GM12878 (cell line): ENCODE data around the gene SLC12A6. TPM values are rescaled to one million over a fixed set of nuclear protein-coding genes. Genes with fewer than 3 reads are reported as not detected.

Experiments
- ATAC-seq: fragments of 200-7000 bp; cut with Tn5 transposase; 3 replicates; pipeline ENCODE4 v1.9.1; 2020; ENCODE audit warnings: mild to moderate bottlenecking, moderate library complexity
- BruUV-seq: library from RNA; stranded (reverse); fragments of 400-500 nt; replicated peaks from 2 replicates; lab custom pipeline; 2021; lab: Mats Ljungman, UMichigan
- CTCF ChIA-PET: fragments of 300-600 bp; sonication (Branson Sonifier 250); formaldehyde crosslinking; extraction: SDS; loops from one replicate; lab custom pipeline; 2021; ENCODE audit warnings: inconsistent platforms; lab: Yijun Ruan, JAX
- POLR2A ChIA-PET: fragments of 350-600 bp; formaldehyde crosslinking; extraction: SDS; loops from one replicate; lab custom pipeline; 2021; ENCODE audit warnings: inconsistent platforms; lab: Charles Lee
- RAD21 ChIA-PET: fragments of 300-600 bp; sonication (Branson Sonifier 250); formaldehyde crosslinking; loops from one replicate; lab custom pipeline; 2023; ENCODE audit warnings: antibody characterized with exemption; ENCODE audit not compliant: unreplicated experiment; lab: Charles Lee
- SMC1A ChIA-PET: fragments of 300-600 bp; sonication (Branson Sonifier 250); formaldehyde crosslinking; loops from one replicate; lab custom pipeline; 2023; ENCODE audit not compliant: unreplicated experiment, uncharacterized antibody; lab: Charles Lee
- DNase-seq: peaks from one replicate; pipeline ENCODE4 v3.0.0-alpha.2; 2011; ENCODE audit warnings: low read depth, low spot score
- FAIRE-seq: peaks from 3 replicates; lab custom pipeline; 2011; peaks lifted over from hg19 to GRCh38; lab: Jason Lieb, UNC
- H2AFZ ChIP-seq: 2 replicates; pipeline ENCODE4 v1.6.0; 2011; ENCODE audit warnings: low read depth, low read length, control low read depth; ENCODE audit not compliant: control insufficient read depth
- H3K27ac ChIP-seq: 2 replicates; pipeline ENCODE4 v1.5.1; 2011; ENCODE audit warnings: control low read depth; ENCODE audit not compliant: control insufficient read depth, insufficient read depth
- H3K27me3 ChIP-seq, 2 experiments: replicated peaks in 1 of 2; 2 replicates each; pipeline versions ENCODE4 v1.6.0 to v1.6.1; 2011; ENCODE audit warnings: low read length in 1 of 2; ENCODE audit not compliant: control insufficient read depth in 2 of 2, insufficient read depth in 2 of 2
- H3K36me3 ChIP-seq, 2 experiments: 2 replicates each; pipeline ENCODE4 v1.5.1; 2011; ENCODE audit warnings: low read length in 1 of 2; ENCODE audit not compliant: control insufficient read depth in 2 of 2, insufficient read depth in 2 of 2
- H3K4me1 ChIP-seq: 2 replicates; pipeline ENCODE4 v1.6.1; 2011; ENCODE audit warnings: mild to moderate bottlenecking, low read length, moderate library complexity, mixed read lengths; ENCODE audit not compliant: control insufficient read depth, insufficient read depth
- H3K4me2 ChIP-seq: 2 replicates; pipeline ENCODE4 v1.6.0; 2011; ENCODE audit warnings: control low read depth; ENCODE audit not compliant: control insufficient read depth, insufficient read depth
- H3K4me3 ChIP-seq: fragments of 200-600 bp; sonication (generic); 2 replicates; pipeline ENCODE4 v1.5.1; 2016
- H3K79me2 ChIP-seq: 2 replicates; pipeline ENCODE4 v1.6.0; 2011; ENCODE audit warnings: low read length; ENCODE audit not compliant: control insufficient read depth, insufficient read depth
- H3K9ac ChIP-seq: 2 replicates; pipeline ENCODE4 v1.8.0; 2011; ENCODE audit warnings: low read length, control low read depth, mixed read lengths; ENCODE audit not compliant: control insufficient read depth, insufficient read depth
- H3K9me3 ChIP-seq: replicated peaks from 3 replicates; pipeline ENCODE4 v1.5.1; 2011; ENCODE audit warnings: mild to moderate bottlenecking, low read length; ENCODE audit not compliant: control insufficient read depth, insufficient read depth
- H4K20me1 ChIP-seq: 2 replicates; pipeline ENCODE4 v1.6.0; 2011; ENCODE audit not compliant: control insufficient read depth, insufficient read depth
- ATF3 ChIP-seq: IDR thresholded peaks from 2 replicates; pipeline ENCODE4 v1.6.1; 2011; ENCODE audit warnings: low read depth, mild to moderate bottlenecking, low read length, moderate library complexity, borderline replicate concordance; ENCODE audit errors: extremely low read depth
- BHLHE40 ChIP-seq, 2 experiments: fragments of 450-650 bp in 1 of 2; IDR thresholded peaks; 2 replicates each; pipeline ENCODE4 v1.6.1; 2011 to 2017; ENCODE audit warnings: low read depth in 2 of 2, borderline replicate concordance in 1 of 2, improper control_type of control experiment in 1 of 2, low read length in 1 of 2, mild to moderate bottlenecking in 1 of 2
- BRCA1 ChIP-seq: IDR thresholded peaks from 2 replicates; pipeline ENCODE4 v1.6.1; 2011; ENCODE audit warnings: low read depth, low read length, improper control_type of control experiment
- CREM ChIP-seq: IDR thresholded peaks from 2 replicates; pipeline ENCODE4 v1.6.1; 2014; ENCODE audit warnings: antibody characterized with exemption, low read depth
- EGR1 ChIP-seq, 2 experiments: IDR thresholded peaks; 1 replicate in 1 of 2; 2 replicates in 1 of 2; pipeline ENCODE4 v1.6.1; 2011 to 2012; ENCODE audit warnings: low read depth in 2 of 2, low read length in 2 of 2, borderline replicate concordance in 1 of 2, mild to moderate bottlenecking in 1 of 2, moderate library complexity in 1 of 2
- ELK1 ChIP-seq: IDR thresholded peaks from 2 replicates; pipeline ENCODE4 v1.6.1; 2012; ENCODE audit warnings: low read depth, low read length, improper control_type of control experiment
- FOS ChIP-seq: IDR thresholded peaks from 3 replicates; pipeline ENCODE4 v1.6.1; 2011; ENCODE audit warnings: borderline replicate concordance; ENCODE audit not compliant: insufficient read length; ENCODE audit errors: extremely low read depth
- IRF4 ChIP-seq: IDR thresholded peaks from 2 replicates; pipeline ENCODE4 v1.6.1; 2011; ENCODE audit warnings: low read depth, low read length
- KAT2A ChIP-seq: conservative IDR thresholded peaks from 2 replicates; pipeline ENCODE4 v1.6.1; 2011; ENCODE audit warnings: low read depth, low read length; ENCODE audit not compliant: control insufficient read depth
- MEF2B ChIP-seq: fragments of 450-650 bp; IDR thresholded peaks from 2 replicates; pipeline ENCODE4 v1.6.1; 2018; ENCODE audit warnings: mild to moderate bottlenecking, moderate library complexity; ENCODE audit not compliant: partially characterized antibody, poor library complexity, severe bottlenecking
- MTA3 ChIP-seq: IDR thresholded peaks from 2 replicates; pipeline ENCODE4 v1.6.1; 2012; ENCODE audit warnings: low read length, inconsistent platforms, borderline replicate concordance
- NFYB ChIP-seq: IDR thresholded peaks from 2 replicates; pipeline ENCODE4 v1.6.1; 2011; ENCODE audit warnings: low read depth, mild to moderate bottlenecking, low read length, improper control_type of control experiment, moderate library complexity; ENCODE audit not compliant: insufficient read depth
- PAX8 ChIP-seq: fragments of 450-650 bp; IDR thresholded peaks from 2 replicates; pipeline ENCODE4 v1.6.1; 2017; ENCODE audit warnings: mild to moderate bottlenecking, moderate library complexity
- PML ChIP-seq: IDR thresholded peaks from 2 replicates; pipeline ENCODE4 v1.6.1; 2012; ENCODE audit warnings: low read length, inconsistent platforms
- RAD51 ChIP-seq: fragments of 450-650 bp; IDR thresholded peaks from 2 replicates; pipeline ENCODE4 v1.6.1; 2016; ENCODE audit warnings: moderate library complexity, mild to moderate bottlenecking, inconsistent platforms
- SREBF1 ChIP-seq: IDR thresholded peaks from 2 replicates; pipeline ENCODE4 v1.6.1; 2012; ENCODE audit warnings: mild to moderate bottlenecking, low read length
- STAT3 ChIP-seq: IDR thresholded peaks from 2 replicates; pipeline ENCODE4 v1.6.1; 2011; ENCODE audit warnings: low read depth, low read length, improper control_type of control experiment
- TCF12 ChIP-seq: IDR thresholded peaks from 2 replicates; pipeline ENCODE4 v1.6.1; 2011; ENCODE audit warnings: low read depth, mild to moderate bottlenecking, low read length
- ZNF274 ChIP-seq: IDR thresholded peaks from one replicate; pipeline ENCODE4 v1.8.0; 2011; ENCODE audit not compliant: insufficient read length, insufficient read depth
- ZNF622 ChIP-seq: fragments of 450-650 bp; IDR thresholded peaks from 2 replicates; pipeline ENCODE4 v1.6.1; 2017; ENCODE audit warnings: mild to moderate bottlenecking, inconsistent platforms
- WGBS: methylation state at CpG from one replicate; pipeline ENCODE4 v1.1.6; 2016; ENCODE audit warnings: low lambda C conversion rate; ENCODE audit not compliant: insufficient replicate concordance, insufficient coverage; ENCODE audit errors: missing lambda C conversion rate; 5-methylcytosine and 5-hydroxymethylcytosine counted together
- in situ Hi-C: fragments of 300-500 bp; cut with MboI; formaldehyde crosslinking; loops from 9 replicates; pipeline ENCODE4 v1.14.3; 2018; ENCODE audit warnings: mixed read lengths
- intact Hi-C: fragments of 100-400 bp; cut with micrococcal nuclease; formaldehyde crosslinking; loops from one replicate; pipeline ENCODE4 v1.14.2; 2022; ENCODE audit not compliant: unreplicated experiment
- polyA plus RNA-seq, 11 experiments: library from polyadenylated mRNA; depleted of rRNA in 4 of 11; unstranded in 6 of 11; stranded (reverse) in 5 of 11; fragments of >200 nt; fragmentation: Nextera tagmentation in 4 of 11; fragmentation: Illumina TruSeq in 1 of 11; extraction: Ambion mirVana in 4 of 11; extraction: Trizol in 1 of 11; gene quantifications; 1 replicate in 1 of 11; 2 replicates in 10 of 11; pipeline versions ENCODE4 v1.2.1 to v1.2.3, GENCODE V29; 2011 to 2016; ENCODE audit warnings: inconsistent platforms in 2 of 11, missing spikeins in 2 of 11, low read depth in 1 of 11
- total RNA-seq, 4 experiments: library from RNA; depleted of rRNA in 3 of 4; stranded (reverse); fragments of >200 nt in 3 of 4; fragmentation: Illumina TruSeq in 1 of 4; extraction: Trizol in 1 of 4; gene quantifications; 2 replicates each; pipeline versions ENCODE4 v1.2.1 to v1.2.3, GENCODE V29; 2013 to 2021

SLC12A6 gene
- total and polyA plus RNA-seq, 10 of the 15 experiments (the other 5 are each of a cell fraction or from before 2014, with no cell fraction given) = 4.7 to 94.4 (median 34.2) TPM

- Histone ChIP-seq H3K27me3 (no peaks in the 10 kb centered on the region), H3K4me1 (peaks cover 34% of the 10 kb centered on the region), H3K36me3 (peaks cover 0 to 7% of the 10 kb centered on the region in 2 experiments; a peak in 3 of 4 replicates), H2AFZ (peak within 1 kb of the TSS; percentile 96), H4K20me1 (no peaks in the 10 kb centered on the region), H3K79me2 (peaks cover 27% of the 10 kb centered on the region), H3K4me3 (peak within 1 kb of the TSS; percentile 86), H3K27ac (peak within 1 kb of the TSS; percentile 96), H3K9ac (peak within 1 kb of the TSS; percentile 97), H3K4me2 (peak within 1 kb of the TSS; percentile 98), H3K9me3 (no peaks in the 10 kb centered on the region)
- ATAC-seq = peak; percentile 86
- ChIA-PET SMC1A (interaction anchor here (0.7 to 3.9 kb wide), 17 partner anchors 24 to 267 kb away, joined by 3 to 30 read pairs (median 7); partner anchors contain the start of genes GOLGA8B, NOP10, NUTM1 and SLC12A6), RAD21 (interaction anchor here (0.6 to 4.3 kb wide), 25 partner anchors 9 to 305 kb away, joined by 3 to 37 read pairs (median 5); partner anchors contain the start of genes EMC4, EMC7, GOLGA8A and KATNBL1), CTCF (interaction anchor here (0.6 to 4.3 kb wide), 36 partner anchors 9 to 306 kb away, joined by 3 to 66 read pairs (median 6); partner anchors contain the start of genes EMC4, GOLGA8A, KATNBL1 and NOP10), POLR2A (interaction anchor here (0.7 to 2.6 kb wide), 7 partner anchors 9 to 158 kb away, joined by 3 to 13 read pairs (median 6); partner anchors contain the start of genes NOP10 and NUTM1)
- DNase-seq = peak; percentile 65
- intact Hi-C loops (loop anchor here (1.0 to 5.0 kb wide), 6 partner anchors 24 to 305 kb away; partner anchors contain the start of genes EMC7, GOLGA8B, NOP10 and NUTM1), in situ Hi-C loops (no loop called here)
- 1% methylated on average over 59 of the region's 80 CpGs for whole genome bisulfite sequencing
- BruUV-seq = no TSS peak
- peak; percentile 83 for FAIRE-seq
- TF ChIP-seq FOS = no peak
- no peak for TF ChIP-seq ATF3
- no peak for TF ChIP-seq RAD51
- no peak for TF ChIP-seq BRCA1
- no peak; the same call in 1 of the 2 replicates for TF ChIP-seq MTA3
- no peak for TF ChIP-seq ELK1
- no peak for TF ChIP-seq STAT3
- no peak for TF ChIP-seq ZNF274
- no peak for TF ChIP-seq MEF2B
- no peak for TF ChIP-seq TCF12
- TF ChIP-seq PAX8 = no peak
- TF ChIP-seq SREBF1 = no peak
- peak in 1 of 2 experiments; percentile 53; a peak in 2 of 4 replicates for TF ChIP-seq BHLHE40 (IDR thresholded peaks at IDR 0.05; ENCODE audit: borderline replicate concordance in 1 of 2, low read depth in 2 of 2, low read length in 1 of 2)
- peak in 1 of 2 experiments; percentile 68; a peak in 2 of 3 replicates for TF ChIP-seq EGR1 (IDR thresholded peaks at IDR 0.05; ENCODE audit: borderline replicate concordance in 1 of 2, low read depth in 2 of 2, low read length in 2 of 2)
- TF ChIP-seq CREM = no peak; the same call in 1 of the 2 replicates
- TF ChIP-seq ZNF622 = no peak
- no peak for TF ChIP-seq KAT2A
- no peak for TF ChIP-seq NFYB
- peak; percentile 73; the same call in 1 of the 2 replicates for TF ChIP-seq PML
- TF ChIP-seq IRF4 = no peak
Observed at GRCh38 chr15:34367101-34368081, 29.8 kb upstream of the SLC12A6 start, which contains the start of gene LPCAT4. LPCAT4 (minus strand) TSS chr15:34367196; CDS start chr15:34367100, 96 bp downstream.
